MM.1S (cell line): ENCODE results near the gene ARL15.

Experiments used
- EZH2 ChIP-seq: fragments of 300-600 bp; sonication (generic); optimal IDR thresholded peaks from 2 replicates; pipeline ENCODE3; 2017; ENCODE audit warnings: low read depth, mild to moderate bottlenecking, antibody characterized with exemption, low read length, mixed read lengths
- TF ChIP-seq, protein P1 (sequence below): fragments of 300-600 bp; sonication (generic); IDR thresholded peaks from 2 replicates; pipeline ENCODE4 v1.5.1; 2016; ENCODE audit warnings: antibody characterized with exemption, low read length, mixed read lengths

DNA sequence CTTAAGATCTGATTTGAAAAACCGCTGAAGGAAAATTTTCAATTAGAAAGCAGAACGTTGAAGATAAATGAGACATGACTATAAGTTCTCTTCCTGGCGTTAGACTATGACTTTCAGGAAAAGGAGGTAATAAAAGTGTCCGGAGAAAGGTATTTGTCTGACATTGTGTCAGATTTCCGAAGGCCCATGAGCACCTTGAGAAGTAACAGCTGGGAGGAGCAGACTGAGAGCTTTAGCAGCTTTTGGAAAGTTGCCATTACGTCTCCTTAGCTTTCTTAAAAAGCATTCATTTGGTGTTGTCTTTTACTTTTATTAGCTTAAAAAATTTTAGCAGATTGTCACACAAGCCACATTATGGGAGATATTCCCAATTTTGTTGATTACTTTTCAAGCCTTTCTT lies 386.4 kb downstream of the ARL15 start:
- TF ChIP-seq EZH2, result no peak
- TF ChIP-seq, protein P1, sequence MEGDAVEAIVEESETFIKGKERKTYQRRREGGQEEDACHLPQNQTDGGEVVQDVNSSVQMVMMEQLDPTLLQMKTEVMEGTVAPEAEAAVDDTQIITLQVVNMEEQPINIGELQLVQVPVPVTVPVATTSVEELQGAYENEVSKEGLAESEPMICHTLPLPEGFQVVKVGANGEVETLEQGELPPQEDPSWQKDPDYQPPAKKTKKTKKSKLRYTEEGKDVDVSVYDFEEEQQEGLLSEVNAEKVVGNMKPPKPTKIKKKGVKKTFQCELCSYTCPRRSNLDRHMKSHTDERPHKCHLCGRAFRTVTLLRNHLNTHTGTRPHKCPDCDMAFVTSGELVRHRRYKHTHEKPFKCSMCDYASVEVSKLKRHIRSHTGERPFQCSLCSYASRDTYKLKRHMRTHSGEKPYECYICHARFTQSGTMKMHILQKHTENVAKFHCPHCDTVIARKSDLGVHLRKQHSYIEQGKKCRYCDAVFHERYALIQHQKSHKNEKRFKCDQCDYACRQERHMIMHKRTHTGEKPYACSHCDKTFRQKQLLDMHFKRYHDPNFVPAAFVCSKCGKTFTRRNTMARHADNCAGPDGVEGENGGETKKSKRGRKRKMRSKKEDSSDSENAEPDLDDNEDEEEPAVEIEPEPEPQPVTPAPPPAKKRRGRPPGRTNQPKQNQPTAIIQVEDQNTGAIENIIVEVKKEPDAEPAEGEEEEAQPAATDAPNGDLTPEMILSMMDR, result no peak
